ENCODE results near the gene TBC1D9. TPM values are rescaled to one million over a fixed set of nuclear protein-coding genes. Genes with fewer than 3 reads are reported as not detected.
A peak's percentile ranks its signal among the peaks of the same experiment; 100 is the strongest.

The TBC1D9 gene
- total and polyA plus RNA-seq, 2 of the 13 experiments (the other 11 are each of a cell fraction or from before 2014, with no cell fraction given), result 11.9 to 12.2 TPM

- H3K4me1 ChIP-seq (ENCODE audit: insufficient read depth, low read length), result peaks cover 5% of the 10 kb centered on the region; the same call in 1 of the 2 replicates
- intact Hi-C loops (cut with micrococcal nuclease; ENCODE audit: unreplicated experiment), result no loop called here
- H3K9me3 ChIP-seq (ENCODE audit: low read length), result no peaks in the 10 kb centered on the region
- no peaks in the 10 kb centered on the region for H3K79me2 ChIP-seq (ENCODE audit: insufficient read depth, low read length)
- H3K4me3 ChIP-seq (replicated peaks in 1 of 3; ENCODE audit: insufficient read depth in 1 of 3, low read depth in 2 of 3, low read length in 3 of 3), result no peak overlapping the region
- in situ Hi-C loops (cut with HindIII; ENCODE audit: extremely low pct_ligation_motif_present, low pct_unique_long_range_greater_than_20kb), result no loop called here
- no peaks in the 10 kb centered on the region for H4K20me1 ChIP-seq (ENCODE audit: insufficient read depth, low read length)
- CTCF ChIA-PET (ENCODE audit: low intra/inter-chr PET ratio, low total read pairs), result no interaction called here
- H3K36me3 ChIP-seq (replicated peaks in 1 of 2; ENCODE audit: control insufficient read depth in 1 of 2, insufficient read depth in 2 of 2, low read length in 2 of 2), result no peaks in the 10 kb centered on the region
- TF ChIP-seq ZNF558 (CRISPR knock-in tag; IDR thresholded peaks at IDR 0.05; ENCODE audit: borderline replicate concordance), result no peak
- 56% methylated on average over 3 of the region's 3 CpGs for WGBS (ENCODE audit: low lambda C conversion rate)
- no peak overlapping the region for H3K4me2 ChIP-seq (ENCODE audit: low read depth, low read length)
- FAIRE-seq, result no peak
- no peak for DNase-seq (ENCODE audit: low spot score)
- H3K27ac ChIP-seq (ENCODE audit: extremely low read length, insufficient read depth, low read length), result no peak overlapping the region
- ATAC-seq, result no peak
- H3K9ac ChIP-seq (ENCODE audit: insufficient read depth, low read depth, low read length), result no peak overlapping the region
- H2AFZ ChIP-seq (ENCODE audit: low read length), result no peak overlapping the region
- POLR2A ChIA-PET, result no interaction called here
- BruUV-seq (replicated peaks), result no TSS peak
- H3K27me3 ChIP-seq (ENCODE audit: control insufficient read depth in 1 of 2, insufficient read depth in 2 of 2, low read length in 2 of 2), result no peaks in the 10 kb centered on the region
Measured at GRCh38 chr4:140762202-140762601, 6.0 kb upstream of the TBC1D9 start.

GRCh38 chr4:140757232-140757630 lies 1.0 kb upstream of the TBC1D9 start:
- Histone ChIP-seq H3K79me2 (ENCODE audit: insufficient read depth, low read length) (peaks cover 33% of the 10 kb centered on the region), H2AFZ (ENCODE audit: low read length) (no peak overlapping the region), H3K27ac (ENCODE audit: extremely low read length, insufficient read depth, low read length) (no peak overlapping the region), H3K4me3 (replicated peaks in 1 of 3; ENCODE audit: insufficient read depth in 1 of 3, low read depth in 2 of 3, low read length in 3 of 3) (peak overlapping the region; percentile 82 to 91 (median 88)), H3K36me3 (replicated peaks in 1 of 2; ENCODE audit: control insufficient read depth in 1 of 2, insufficient read depth in 2 of 2, low read length in 2 of 2) (peaks cover 0 to 3% of the 10 kb centered on the region in 2 experiments; a peak in 2 of 5 replicates), H3K27me3 (ENCODE audit: control insufficient read depth in 1 of 2, insufficient read depth in 2 of 2, low read length in 2 of 2) (no peaks in the 10 kb centered on the region), H3K4me2 (ENCODE audit: low read depth, low read length) (peak overlapping the region; percentile 80), H4K20me1 (ENCODE audit: insufficient read depth, low read length) (no peaks in the 10 kb centered on the region), H3K4me1 (ENCODE audit: insufficient read depth, low read length) (peaks cover 31% of the 10 kb centered on the region), H3K9me3 (ENCODE audit: low read length) (no peaks in the 10 kb centered on the region), H3K9ac (ENCODE audit: insufficient read depth, low read depth, low read length) (peak overlapping the region; percentile 86; the same call in 1 of the 2 replicates)
- in situ Hi-C loops (cut with HindIII; ENCODE audit: extremely low pct_ligation_motif_present, low pct_unique_long_range_greater_than_20kb) (loop anchor here (10.0 kb wide), 1 partner anchor 112 kb away; no protein-coding TSS in a partner anchor), intact Hi-C loops (cut with micrococcal nuclease; ENCODE audit: unreplicated experiment) (loop anchor here (2.0 to 10.0 kb wide), 4 partner anchors 45 to 232 kb away; partner anchors contain the start of gene ELMOD2)
- ATAC-seq (no peak), DNase-seq (ENCODE audit: low spot score) (no peak), FAIRE-seq (no peak)
- CTCF ChIA-PET (ENCODE audit: low intra/inter-chr PET ratio, low total read pairs), result no interaction called here
- TF ChIP-seq AFF4 (CRISPR knock-in tag; IDR thresholded peaks at IDR 0.05) (no peak), ELF4 (CRISPR knock-in tag; IDR thresholded peaks at IDR 0.05; ENCODE audit: borderline replicate concordance) (0 out of 2 replicates have a peak, but pooled peaks have one; percentile 52)
- no TSS peak for BruUV-seq (replicated peaks)
- 18% methylated on average over 3 of the region's 3 CpGs for WGBS (ENCODE audit: low lambda C conversion rate)
- POLR2A ChIA-PET, result interaction anchor here (0.7 to 1.7 kb wide), 18 partner anchors 8 to 384 kb away, joined by 3 to 16 read pairs (median 5); partner anchors contain the start of genes CLGN, ELMOD2 and SCOC

Data from HepG2 (cell line).